Heart right ventricle (tissue), 16 donors: ENCODE data around the gene ERAS. TPM values are rescaled to one million over a fixed set of nuclear protein-coding genes. Genes with fewer than 3 reads are reported as not detected.
A peak's percentile ranks its signal among the peaks of the same experiment; 100 is the strongest.

ENCODE experiments used
- ATAC-seq, 8 donors: fragments of 200-7000 bp; cut with Tn5 transposase; one replicate each; pipeline ENCODE4 v1.9.1; 2020; ENCODE audit warnings: mild to moderate bottlenecking in 8 of 8, moderate library complexity in 8 of 8, moderate number of reproducible peaks in 1 of 8
- DNase-seq, 2 donors: peaks; one replicate each; pipeline ENCODE4 v3.0.0-alpha.2; 2020
- H3K27ac ChIP-seq, 10 donors: fragments of 200-600 bp; sonication (generic) in 2 of 10; one replicate each; pipeline versions ENCODE4 v1.5.0 to v1.8.0; 2020 to 2022; ENCODE audit warnings: mild to moderate bottlenecking in 3 of 10
- H3K27me3 ChIP-seq, 7 donors: fragments of 200-600 bp; one replicate each; pipeline ENCODE4 v1.8.0; 2021 to 2022; ENCODE audit warnings: mild to moderate bottlenecking in 2 of 7
- H3K36me3 ChIP-seq, 9 donors: fragments of 200-600 bp; sonication (generic) in 1 of 9; one replicate each; pipeline versions ENCODE4 v1.5.0 to v1.8.0; 2020 to 2022; ENCODE audit warnings: mild to moderate bottlenecking in 2 of 9
- H3K4me1 ChIP-seq, 9 donors: fragments of 200-600 bp; sonication (generic) in 1 of 9; one replicate each; pipeline versions ENCODE4 v1.5.0 to v1.8.0; 2020 to 2022; ENCODE audit warnings: mild to moderate bottlenecking in 4 of 9
- H3K4me3 ChIP-seq, 10 donors: fragments of 200-600 bp; sonication (generic) in 2 of 10; one replicate each; pipeline versions ENCODE4 v1.5.0 to v1.8.0; 2020 to 2022; ENCODE audit warnings: mild to moderate bottlenecking in 7 of 10, moderate library complexity in 2 of 10
- H3K9me3 ChIP-seq, 11 donors: fragments of 200-600 bp in 10 of 11; sonication (generic) in 2 of 11; one replicate each; pipeline versions ENCODE4 v1.5.0 to v1.8.0; 2013 to 2022; ENCODE audit warnings: mild to moderate bottlenecking in 2 of 11, control low read depth in 1 of 11, moderate library complexity in 1 of 11
- CTCF ChIP-seq, 9 donors: fragments of 200-600 bp; sonication (generic) in 2 of 9; IDR thresholded peaks; one replicate each; pipeline versions ENCODE4 v1.5.0 to v1.8.0; 2021 to 2022; ENCODE audit warnings: antibody characterized with exemption in 9 of 9, mild to moderate bottlenecking in 5 of 9, moderate library complexity in 1 of 9
- WGBS, 2 donors: extraction: QIAGEN DNeasy Blood & Tissue Kit; methylation state at CpG; one replicate each; pipeline ENCODE4 v1.1.7; 2013; ENCODE audit warnings: inconsistent platforms in 1 of 2; 5-methylcytosine and 5-hydroxymethylcytosine counted together
- intact Hi-C, 10 donors: fragments of 100-400 bp; cut with DNase I; formaldehyde crosslinking; loops; one replicate each; pipeline versions ENCODE4 v1.11.1 to v1.14.2; 2022
- polyA plus RNA-seq, 2 donors: library from polyadenylated mRNA; stranded (reverse); fragments of 200-250 nt; gene quantifications; one replicate each; pipeline ENCODE4 v1.2.3, GENCODE V29; 2013
- total RNA-seq, 10 donors: library from RNA; stranded (reverse); fragmentation: NEBNext Ultra II Directional in 3 of 10; extraction: Animal tissue kit (Norgen Biotek cat#: 25700) in 3 of 10; gene quantifications; one replicate each; pipeline versions ENCODE4 v1.2.1 to v1.2.4, GENCODE V29; 2021 to 2023
- donor health status: Arrhythmogenic right ventricular cardiomyopathy.
- donor health status: ischemic (EF 13 %, LVEDD 7.1; RV severe dilation, severe dysfunction).
- donor health status: healthy with polysubstance abuse.
- donor health status: DM: no; HTN: yes; CAD: no.
- donor health status: DM: no; HTN: no; CAD: no.
- donor health status: ischemic (EF 25% LVEDD 6.9; RV normal size, moderate dysfunction).
- donor health status: ischemic (EF 25% LVEDD 5.7; RV mildly dilated, moderate dysfunction).
- donor health status: healthy.
- donor health status: DM: yes; HTN: yes; CAD: no.
- donor health status: Ischemic cardiomyopathy.
- donor health status: ischemic (EF 35%, LVEDD 5.7; RV mildly dilated, moderate dysfunction).
- donor health status: nonischemic (EF 11% LVEDD 7.7; RV severe dilation, severe dysfunction).
- donor health status: DM: yes; HTN: yes; CAD: no.
- donor health status: PGD.
- donor health status: ischemic (EF 29% LVEDD 5.4; RV normal size, mild dysfunction).
- donor health status: nonischemic (EF 23%, LVEDD 6.1; RV moderate dilation, normal function).

Gene ERAS
- total and polyA plus RNA-seq, 12 donors, result 0.04 TPM; not detected in 11

- H3K36me3 ChIP-seq, result no peaks in the 10 kb centered on the region
- no peaks in the 10 kb centered on the region for H3K9me3 ChIP-seq
- H3K4me1 ChIP-seq, result no peaks in the 10 kb centered on the region
- no peak for TF ChIP-seq CTCF (IDR thresholded peaks at IDR 0.05)
- WGBS, 2 donors, result 69 to 71% methylated on average over 15 to 16 of the region's 16 CpGs
- intact Hi-C loops, result no loop called here
- H3K27ac ChIP-seq, result no peak overlapping the region
- no peak for ATAC-seq
- H3K4me3 ChIP-seq, result no peak overlapping the region
- peaks cover 0 to 17% (median 0%) of the 10 kb centered on the region in 7 donors for H3K27me3 ChIP-seq
- no peak for DNase-seq
These were observed 40.6 kb upstream of the ERAS start for GRCh38 chrX:48785540-48786214.

- H3K9me3 ChIP-seq, result no peaks in the 10 kb centered on the region
- no peak within 1 kb of the TSS for H3K4me3 ChIP-seq
- peak within 1 kb of the TSS in 1 of 10 donors; percentile 20 for H3K27ac ChIP-seq
- ATAC-seq (no peak), DNase-seq (no peak)
- peaks cover 0 to 17% (median 0%) of the 10 kb centered on the region in 7 donors for H3K27me3 ChIP-seq
- intact Hi-C loops, result no loop called here
- no peaks in the 10 kb centered on the region for H3K36me3 ChIP-seq
- TF ChIP-seq CTCF (IDR thresholded peaks at IDR 0.05), result no peak
- no peaks in the 10 kb centered on the region for H3K4me1 ChIP-seq
- WGBS, 2 donors, result 76 to 93% methylated on average over 6 of the region's 7 CpGs
These were observed 39.9 kb upstream of the ERAS start, which contains the start of gene GATA1 for GRCh38 chrX:48786341-48786800. Gene GATA1 (plus strand): TSS chrX:48786590. CDS start chrX:48791110, 4,520 bp downstream.

GRCh38 chrX:48786825-48787504 is 39.3 kb upstream of the ERAS start:
- Histone ChIP-seq H3K9me3 (no peaks in the 10 kb centered on the region), H3K27ac (peak overlapping the region in 1 of 10 donors; percentile 20), H3K4me1 (no peaks in the 10 kb centered on the region), H3K27me3 (peaks cover 0 to 17% (median 0%) of the 10 kb centered on the region in 7 donors), H3K4me3 (no peak overlapping the region), H3K36me3 (no peaks in the 10 kb centered on the region)
- ATAC-seq (no peak), DNase-seq (no peak)
- intact Hi-C loops, result no loop called here
- TF ChIP-seq CTCF (IDR thresholded peaks at IDR 0.05), result no peak
- 68 to 71% methylated on average over 6 of the region's 6 CpGs for whole genome bisulfite sequencing, 2 donors

- Histone ChIP-seq H3K4me1 (no peaks in the 10 kb centered on the region), H3K27me3 (peaks cover 0 to 17% (median 0%) of the 10 kb centered on the region in 7 donors), H3K27ac (peak overlapping the region in 1 of 10 donors; percentile 26), H3K4me3 (peak overlapping the region in 1 of 10 donors; percentile 9), H3K9me3 (no peaks in the 10 kb centered on the region), H3K36me3 (no peaks in the 10 kb centered on the region)
- ATAC-seq (no peak), DNase-seq (no peak)
- intact Hi-C loops, result no loop called here
- WGBS, 2 donors, result 36 to 39% methylated on average over 17 of the region's 17 CpGs
- no peak for TF ChIP-seq CTCF (IDR thresholded peaks at IDR 0.05)
These were observed 38.5 kb upstream of the ERAS start for GRCh38 chrX:48787505-48788443.
